HG03025 (cell line): ENCODE data around the gene GUCY2C.
A peak's percentile ranks its signal among the peaks of the same experiment; 100 is the strongest.

Source experiments
- ATAC-seq: cut with Tn5 transposase; IDR thresholded peaks from one replicate; pipeline ENCODE4 v1.9.1; 2021; ENCODE audit warnings: mild to moderate bottlenecking, moderate library complexity; ENCODE audit not compliant: unreplicated experiment, low FRiP score

The GUCY2C gene

DNA sequence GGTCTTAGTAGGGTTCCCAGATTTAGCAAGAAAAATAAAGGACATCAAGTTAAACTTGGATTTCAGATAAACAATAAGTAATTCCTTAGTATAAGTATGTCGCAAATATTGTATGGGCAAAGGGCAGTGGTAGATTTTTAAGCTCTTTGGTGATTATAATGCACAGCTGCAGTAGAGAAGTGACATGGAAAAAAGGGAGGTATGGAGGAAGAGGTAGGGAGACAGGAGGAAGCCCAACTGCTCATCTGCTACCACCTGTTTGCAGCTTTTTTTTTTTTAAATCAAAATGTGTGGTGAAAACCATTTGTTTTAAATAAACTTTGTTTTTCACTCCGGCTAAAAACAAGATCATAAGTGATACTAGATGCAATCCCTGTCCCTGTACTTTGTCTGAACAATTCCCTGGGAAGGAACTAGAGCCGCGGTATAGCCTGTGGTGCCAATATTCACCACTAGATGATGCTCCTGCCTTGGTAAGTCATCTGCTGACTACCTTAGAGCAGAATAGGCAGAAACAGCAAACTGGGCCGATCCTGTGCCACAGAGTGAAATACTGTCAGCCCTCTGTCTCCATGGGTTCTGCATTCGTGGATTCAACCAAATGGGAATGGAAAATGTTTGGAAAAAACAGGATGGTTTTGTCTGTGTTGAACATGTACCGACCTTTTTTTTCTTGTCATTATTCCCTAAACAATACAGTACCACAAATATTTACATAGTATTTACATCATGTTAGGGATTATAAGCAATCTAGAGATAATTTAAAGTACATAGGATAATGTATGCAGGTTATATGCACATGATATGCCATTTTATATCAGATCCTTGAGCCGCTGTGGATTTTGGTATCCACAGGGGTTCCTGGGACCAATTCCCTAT lies 66.3 kb downstream of the GUCY2C start:
- ATAC-seq = peak; percentile 91

DNA sequence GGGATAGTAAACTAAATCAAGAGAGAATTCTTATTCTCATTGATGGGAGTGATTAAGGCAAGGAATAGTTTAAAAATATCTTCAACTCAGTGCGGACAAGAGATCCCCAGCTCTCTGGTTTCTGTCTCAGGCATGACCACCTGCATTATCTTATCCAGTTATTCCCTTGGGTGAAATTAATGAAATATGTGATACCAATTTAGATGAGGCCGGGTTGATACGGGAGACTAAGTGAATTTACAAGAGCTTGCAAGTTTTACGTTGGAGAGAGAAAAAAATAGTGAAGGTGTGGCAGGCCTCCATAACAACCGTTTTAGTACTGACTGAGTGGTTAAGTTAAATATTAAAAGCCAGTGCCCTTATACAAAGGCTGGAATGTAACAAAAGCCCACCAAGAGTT lies 67.6 kb downstream of the GUCY2C start:
- no peak for ATAC-seq

DNA sequence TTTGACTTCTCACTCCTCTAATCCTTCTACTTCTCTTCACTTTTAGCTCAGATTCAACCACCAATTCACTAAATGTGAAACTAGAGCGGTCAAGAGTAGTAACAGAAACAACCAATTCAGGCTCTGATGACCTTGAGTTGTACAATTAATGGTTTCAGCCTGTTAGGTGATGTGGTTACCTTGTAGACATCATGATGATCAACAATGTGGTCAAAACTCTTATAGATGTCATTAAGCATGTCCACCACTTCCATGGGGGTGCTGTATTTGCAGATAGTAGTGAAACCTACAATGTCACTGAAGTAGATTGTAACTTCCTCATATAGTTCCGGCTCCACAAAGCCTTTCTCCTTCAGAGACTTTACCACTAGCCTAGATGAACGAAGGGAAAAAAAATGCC lies 74.6 kb downstream of the GUCY2C start:
- peak; percentile 86 for ATAC-seq

DNA sequence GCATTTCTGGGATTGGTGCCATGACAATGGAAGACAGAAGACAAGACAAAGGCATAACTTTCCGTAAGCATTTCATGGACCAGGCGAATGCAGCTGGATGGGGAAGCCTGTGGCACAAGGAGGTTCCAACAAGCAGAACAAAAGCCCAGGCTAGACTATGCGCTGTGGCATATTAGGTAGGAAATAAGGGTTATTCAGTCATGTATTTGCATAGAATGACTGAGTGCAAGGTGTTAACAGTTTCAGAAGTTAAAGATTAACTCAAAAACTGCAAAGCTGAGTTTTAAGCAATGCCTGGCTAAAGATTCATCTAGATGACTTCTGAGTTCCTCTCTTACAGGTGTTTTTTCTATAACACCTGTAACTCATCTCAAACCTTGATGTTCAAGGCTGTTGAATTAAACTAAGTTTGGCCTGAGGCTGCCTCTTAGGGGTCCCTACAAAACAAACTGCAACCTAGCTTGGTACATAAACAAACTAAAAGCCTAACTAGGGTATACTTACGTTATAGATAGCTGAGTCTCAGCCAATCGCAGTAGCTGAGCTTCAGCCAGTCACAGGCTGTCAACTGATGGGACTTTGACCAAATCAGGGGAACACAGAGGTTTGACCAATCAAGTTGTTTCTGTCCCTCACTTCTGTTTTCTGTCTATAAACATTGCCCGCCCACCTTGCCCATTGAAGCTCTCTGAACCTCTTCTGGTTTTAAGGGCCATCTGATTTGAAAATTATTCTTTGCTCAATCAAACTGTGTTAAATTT lies 76.5 kb downstream of the GUCY2C start:
- no peak for ATAC-seq

DNA sequence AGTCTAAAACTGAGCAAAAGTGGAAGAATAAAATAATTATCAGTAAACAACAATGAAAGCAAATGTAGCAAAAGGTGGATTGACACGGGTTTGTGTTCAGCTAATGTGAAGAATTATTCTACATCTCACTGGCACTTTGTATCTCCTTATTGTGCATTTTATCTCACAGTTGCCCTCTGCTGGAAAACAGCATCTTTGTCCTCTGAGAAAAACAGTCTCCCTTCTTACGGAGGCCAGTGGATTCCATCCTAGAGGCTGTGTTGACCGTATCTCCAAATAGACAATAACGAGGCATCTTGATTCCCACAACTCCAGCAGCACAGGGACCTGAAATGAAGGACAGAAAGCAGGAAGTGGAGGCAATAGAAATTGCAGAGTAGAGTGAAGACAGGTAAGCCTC lies 77.4 kb downstream of the GUCY2C start:
- no peak for ATAC-seq

- peak; percentile 47 for ATAC-seq
Measured at GRCh38 chr12:14614704-14615121, 81.7 kb downstream of the GUCY2C start.

DNA sequence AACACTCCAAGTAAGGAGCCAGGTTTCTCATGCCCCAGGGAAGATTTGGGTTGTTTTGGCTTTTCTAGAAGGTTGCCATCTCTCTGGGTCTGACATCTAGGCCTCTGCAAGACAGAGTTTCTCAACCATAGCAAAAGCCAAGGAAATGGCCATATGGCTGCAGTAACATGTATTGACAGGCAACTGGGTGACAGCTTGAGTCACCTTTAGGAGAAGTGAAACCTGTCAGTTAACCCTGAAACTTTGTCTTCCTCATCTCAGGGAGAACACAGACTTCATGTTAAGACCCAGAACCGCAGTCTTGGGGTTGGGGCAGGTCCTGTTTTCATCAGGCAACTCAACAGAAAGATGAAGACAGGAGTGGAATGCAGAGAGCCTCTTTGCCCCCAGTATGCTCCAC lies 82.7 kb downstream of the GUCY2C start:
- peak; percentile 97 for ATAC-seq

DNA sequence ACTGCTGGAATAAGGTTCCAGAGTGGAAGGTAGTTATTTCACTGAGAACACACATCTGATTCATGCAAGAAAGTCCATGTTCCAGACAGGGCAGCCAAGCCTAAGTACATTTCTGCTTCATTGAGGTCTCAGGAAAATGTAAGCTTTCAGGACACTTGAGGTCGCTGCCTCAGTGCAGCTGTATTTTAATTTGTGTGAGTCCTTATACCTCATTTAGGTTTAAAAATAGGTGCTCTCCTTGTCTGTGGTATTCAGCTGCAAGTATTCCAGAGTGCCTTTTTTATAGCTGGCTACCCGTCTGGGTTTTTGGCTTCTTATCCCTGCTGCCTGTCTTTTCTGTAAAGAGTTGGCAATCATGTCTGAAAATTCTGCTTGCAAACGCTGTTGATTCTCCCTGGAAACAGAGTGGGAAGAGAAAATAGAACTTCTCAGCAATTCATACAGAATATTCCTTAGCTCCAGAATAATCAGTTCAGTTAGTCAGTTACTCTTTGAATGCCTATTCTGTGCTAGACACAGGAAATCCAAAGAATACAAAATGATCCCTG lies 83.4 kb downstream of the GUCY2C start:
- ATAC-seq = no peak

- no peak for ATAC-seq
Measured at GRCh38 chr12:14612250-14612649, 84.1 kb downstream of the GUCY2C start.

GRCh38 chr12:14611640-14612203 lies 84.7 kb downstream of the GUCY2C start:
- ATAC-seq = no peak

GRCh38 chr12:14607568-14607967 lies 88.8 kb downstream of the GUCY2C start:
- no peak for ATAC-seq

- ATAC-seq = no peak
Measured at GRCh38 chr12:14605401-14605989, 90.9 kb downstream of the GUCY2C start.

- ATAC-seq = no peak
Measured at GRCh38 chr12:14601692-14602478, 94.5 kb downstream of the GUCY2C start.

- no peak for ATAC-seq
Measured at GRCh38 chr12:14597480-14597879, 98.9 kb downstream of the GUCY2C start.

- ATAC-seq = no peak
Measured at GRCh38 chr12:14591719-14592118, 104.7 kb downstream of the GUCY2C start.

- no peak for ATAC-seq
Measured at GRCh38 chr12:14589169-14590004, 107.0 kb downstream of the GUCY2C start.

GRCh38 chr12:14588571-14588970 lies 107.8 kb downstream of the GUCY2C start:
- no peak for ATAC-seq

DNA sequence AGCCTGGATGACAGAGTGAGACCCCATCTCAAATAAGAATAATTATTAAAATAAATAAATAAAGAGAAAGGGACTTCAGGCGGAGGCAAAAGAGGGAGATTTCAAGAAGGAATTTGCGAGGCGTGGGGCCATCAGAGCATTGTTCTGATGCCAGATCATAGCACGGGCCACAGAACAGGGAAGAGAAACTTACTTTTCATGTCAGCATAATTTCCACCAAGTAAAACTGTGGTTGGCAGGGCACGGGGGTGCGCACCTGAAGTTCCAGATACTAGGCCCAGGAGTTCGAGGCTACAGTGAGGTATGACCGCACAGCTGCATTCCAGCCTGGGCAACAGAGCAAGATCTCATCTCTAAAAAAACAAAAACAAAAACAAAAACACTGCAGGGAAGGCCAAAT lies 117.8 kb downstream of the GUCY2C start:
- ATAC-seq = no peak

- ATAC-seq = peak; percentile 49
Measured at GRCh38 chr12:14577344-14577743, 119.1 kb downstream of the GUCY2C start.
